SK-N-SH treated with all-trans-retinoic acid at 6 μM for 48 hours (cell line): Measurements from ENCODE around the gene CFAP70.

Experiments used
- ATAC-seq: fragments of 200-7000 bp; cut with Tn5 transposase; 3 replicates; pipeline ENCODE4 v1.9.1; 2020; ENCODE audit warnings: mild to moderate bottlenecking, moderate library complexity
- ARNTL ChIP-seq: fragments of 450-650 bp; formaldehyde crosslinking; IDR thresholded peaks from 2 replicates; pipeline ENCODE4 v1.5.0; 2020; ENCODE audit warnings: low read depth, mild to moderate bottlenecking, moderate library complexity, borderline replicate concordance
- BACH2 ChIP-seq: fragments of 250-450 bp; sonication (Bioruptor Pico); IDR thresholded peaks from 2 replicates; pipeline ENCODE4 v1.9.0; 2021; ENCODE audit warnings: mild to moderate bottlenecking, borderline replicate concordance
- CSDC2 ChIP-seq: fragments of 250-450 bp; sonication (Bioruptor Pico); IDR thresholded peaks from 2 replicates; pipeline ENCODE4 v1.5.0; 2020; ENCODE audit warnings: mild to moderate bottlenecking, moderate library complexity
- CSRNP3 ChIP-seq: fragments of 250-450 bp; sonication (Bioruptor Pico); IDR thresholded peaks from 2 replicates; pipeline ENCODE4 v1.5.1; 2021; ENCODE audit warnings: mild to moderate bottlenecking, moderate library complexity
- ESRRG ChIP-seq: fragments of 250-450 bp; sonication (Bioruptor Pico); IDR thresholded peaks from 2 replicates; pipeline ENCODE4 v1.6.1; 2021; ENCODE audit warnings: mild to moderate bottlenecking
- GLIS3 ChIP-seq: fragments of 250-450 bp; sonication (Bioruptor Pico); IDR thresholded peaks from 2 replicates; pipeline ENCODE4 v1.5.0; 2020; ENCODE audit warnings: mild to moderate bottlenecking, moderate library complexity
- ISL1 ChIP-seq: fragments of 250-450 bp; sonication (Bioruptor Pico); IDR thresholded peaks from 2 replicates; pipeline ENCODE4 v2.1.2; 2022; ENCODE audit warnings: mild to moderate bottlenecking, moderate library complexity
- OSR1 ChIP-seq: fragments of 250-450 bp; sonication (Bioruptor Pico); IDR thresholded peaks from 2 replicates; pipeline ENCODE4 v1.8.0; 2022; ENCODE audit warnings: moderate library complexity, mild to moderate bottlenecking, inconsistent platforms
- PPARA ChIP-seq: fragments of 250-450 bp; sonication (Bioruptor Pico); IDR thresholded peaks from 2 replicates; pipeline ENCODE4 v1.5.0; 2020; ENCODE audit warnings: mild to moderate bottlenecking, borderline replicate concordance
- RARB ChIP-seq: fragments of 250-450 bp; sonication (Bioruptor Pico); IDR thresholded peaks from 2 replicates; pipeline ENCODE4 v1.8.0; 2021; ENCODE audit warnings: mild to moderate bottlenecking, moderate library complexity
- TCF4 ChIP-seq: fragments of 250-450 bp; sonication (Bioruptor Pico); IDR thresholded peaks from 2 replicates; pipeline ENCODE4 v1.8.0; 2021; ENCODE audit warnings: mild to moderate bottlenecking, moderate library complexity, borderline replicate concordance
- TOX ChIP-seq: fragments of 250-450 bp; sonication (Bioruptor Pico); IDR thresholded peaks from 2 replicates; pipeline ENCODE4 v1.8.0; 2021; ENCODE audit warnings: mild to moderate bottlenecking, moderate library complexity, borderline replicate concordance
- ZFP3 ChIP-seq: fragments of 250-450 bp; sonication (Bioruptor Pico); IDR thresholded peaks from 2 replicates; pipeline ENCODE4 v1.5.0; 2020; ENCODE audit warnings: mild to moderate bottlenecking, moderate library complexity
- ZFP30 ChIP-seq: fragments of 450-650 bp; formaldehyde crosslinking; IDR thresholded peaks from 2 replicates; pipeline ENCODE4 v1.5.0; 2022; ENCODE audit warnings: mild to moderate bottlenecking, moderate library complexity
- ZNF70 ChIP-seq: fragments of 450-650 bp; formaldehyde crosslinking; IDR thresholded peaks from 2 replicates; pipeline ENCODE4 v1.5.0; 2020; ENCODE audit warnings: mild to moderate bottlenecking, moderate library complexity
- ZNF8 ChIP-seq: fragments of 450-650 bp; formaldehyde crosslinking; IDR thresholded peaks from 2 replicates; pipeline ENCODE4 v1.5.0; 2020; ENCODE audit warnings: mild to moderate bottlenecking, moderate library complexity
- TF ChIP-seq, protein P1 (sequence below): fragments of 250-450 bp; sonication (Bioruptor Pico); IDR thresholded peaks from 2 replicates; pipeline ENCODE4 v1.8.0; 2020; ENCODE audit warnings: mild to moderate bottlenecking, moderate library complexity, borderline replicate concordance
- TF ChIP-seq, protein P2 (sequence below): fragments of 250-450 bp; sonication (Bioruptor Pico); IDR thresholded peaks from 2 replicates; pipeline ENCODE4 v1.8.0; 2021; ENCODE audit warnings: low read depth, mild to moderate bottlenecking, moderate library complexity, borderline replicate concordance
- TF ChIP-seq, protein P3 (sequence below): fragments of 250-450 bp; sonication (Bioruptor Pico); IDR thresholded peaks from 2 replicates; pipeline ENCODE4 v1.5.1; 2020; ENCODE audit warnings: low read depth, mild to moderate bottlenecking, moderate library complexity
- TF ChIP-seq, protein P4 (sequence below): fragments of 250-450 bp; sonication (Bioruptor Pico); IDR thresholded peaks from 2 replicates; pipeline ENCODE4 v1.5.0; 2020; ENCODE audit warnings: mild to moderate bottlenecking, moderate library complexity

CFAP70 gene

GRCh38 chr10:73228247-73228646 is 130.4 kb downstream of the CFAP70 start:
- TF ChIP-seq TOX (CRISPR knock-in tag) (no peak), ESRRG (no peak), OSR1 (CRISPR knock-in tag) (no peak), ZFP3 (no peak), TCF4 (no peak), ISL1 (CRISPR knock-in tag) (no peak), GLIS3 (CRISPR knock-in tag) (no peak), PPARA (no peak), CSRNP3 (CRISPR knock-in tag) (no peak), CSDC2 (CRISPR knock-in tag) (no peak), RARB (CRISPR knock-in tag) (no peak), ZFP30 (CRISPR knock-in tag) (no peak)
- TF ChIP-seq, protein P1, sequence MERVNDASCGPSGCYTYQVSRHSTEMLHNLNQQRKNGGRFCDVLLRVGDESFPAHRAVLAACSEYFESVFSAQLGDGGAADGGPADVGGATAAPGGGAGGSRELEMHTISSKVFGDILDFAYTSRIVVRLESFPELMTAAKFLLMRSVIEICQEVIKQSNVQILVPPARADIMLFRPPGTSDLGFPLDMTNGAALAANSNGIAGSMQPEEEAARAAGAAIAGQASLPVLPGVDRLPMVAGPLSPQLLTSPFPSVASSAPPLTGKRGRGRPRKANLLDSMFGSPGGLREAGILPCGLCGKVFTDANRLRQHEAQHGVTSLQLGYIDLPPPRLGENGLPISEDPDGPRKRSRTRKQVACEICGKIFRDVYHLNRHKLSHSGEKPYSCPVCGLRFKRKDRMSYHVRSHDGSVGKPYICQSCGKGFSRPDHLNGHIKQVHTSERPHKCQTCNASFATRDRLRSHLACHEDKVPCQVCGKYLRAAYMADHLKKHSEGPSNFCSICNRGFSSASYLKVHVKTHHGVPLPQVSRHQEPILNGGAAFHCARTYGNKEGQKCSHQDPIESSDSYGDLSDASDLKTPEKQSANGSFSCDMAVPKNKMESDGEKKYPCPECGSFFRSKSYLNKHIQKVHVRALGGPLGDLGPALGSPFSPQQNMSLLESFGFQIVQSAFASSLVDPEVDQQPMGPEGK (CRISPR knock-in tag) = no peak
- TF ChIP-seq, protein P2, sequence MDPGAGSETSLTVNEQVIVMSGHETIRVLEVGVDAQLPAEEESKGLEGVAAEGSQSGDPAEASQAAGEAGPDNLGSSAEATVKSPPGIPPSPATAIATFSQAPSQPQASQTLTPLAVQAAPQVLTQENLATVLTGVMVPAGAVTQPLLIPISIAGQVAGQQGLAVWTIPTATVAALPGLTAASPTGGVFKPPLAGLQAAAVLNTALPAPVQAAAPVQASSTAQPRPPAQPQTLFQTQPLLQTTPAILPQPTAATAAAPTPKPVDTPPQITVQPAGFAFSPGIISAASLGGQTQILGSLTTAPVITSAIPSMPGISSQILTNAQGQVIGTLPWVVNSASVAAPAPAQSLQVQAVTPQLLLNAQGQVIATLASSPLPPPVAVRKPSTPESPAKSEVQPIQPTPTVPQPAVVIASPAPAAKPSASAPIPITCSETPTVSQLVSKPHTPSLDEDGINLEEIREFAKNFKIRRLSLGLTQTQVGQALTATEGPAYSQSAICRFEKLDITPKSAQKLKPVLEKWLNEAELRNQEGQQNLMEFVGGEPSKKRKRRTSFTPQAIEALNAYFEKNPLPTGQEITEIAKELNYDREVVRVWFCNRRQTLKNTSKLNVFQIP = no peak
- TF ChIP-seq, protein P3, sequence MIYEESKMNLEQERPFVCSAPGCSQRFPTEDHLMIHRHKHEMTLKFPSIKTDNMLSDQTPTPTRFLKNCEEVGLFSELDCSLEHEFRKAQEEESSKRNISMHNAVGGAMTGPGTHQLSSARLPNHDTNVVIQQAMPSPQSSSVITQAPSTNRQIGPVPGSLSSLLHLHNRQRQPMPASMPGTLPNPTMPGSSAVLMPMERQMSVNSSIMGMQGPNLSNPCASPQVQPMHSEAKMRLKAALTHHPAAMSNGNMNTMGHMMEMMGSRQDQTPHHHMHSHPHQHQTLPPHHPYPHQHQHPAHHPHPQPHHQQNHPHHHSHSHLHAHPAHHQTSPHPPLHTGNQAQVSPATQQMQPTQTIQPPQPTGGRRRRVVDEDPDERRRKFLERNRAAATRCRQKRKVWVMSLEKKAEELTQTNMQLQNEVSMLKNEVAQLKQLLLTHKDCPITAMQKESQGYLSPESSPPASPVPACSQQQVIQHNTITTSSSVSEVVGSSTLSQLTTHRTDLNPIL = no peak
- no peak for ATAC-seq

- TF ChIP-seq GLIS3 (CRISPR knock-in tag) (no peak), ESRRG (no peak), ZNF8 (CRISPR knock-in tag) (no peak), ZFP3 (no peak), CSRNP3 (CRISPR knock-in tag) (no peak), CSDC2 (CRISPR knock-in tag) (no peak), PPARA (no peak)
- TF ChIP-seq, protein P4, sequence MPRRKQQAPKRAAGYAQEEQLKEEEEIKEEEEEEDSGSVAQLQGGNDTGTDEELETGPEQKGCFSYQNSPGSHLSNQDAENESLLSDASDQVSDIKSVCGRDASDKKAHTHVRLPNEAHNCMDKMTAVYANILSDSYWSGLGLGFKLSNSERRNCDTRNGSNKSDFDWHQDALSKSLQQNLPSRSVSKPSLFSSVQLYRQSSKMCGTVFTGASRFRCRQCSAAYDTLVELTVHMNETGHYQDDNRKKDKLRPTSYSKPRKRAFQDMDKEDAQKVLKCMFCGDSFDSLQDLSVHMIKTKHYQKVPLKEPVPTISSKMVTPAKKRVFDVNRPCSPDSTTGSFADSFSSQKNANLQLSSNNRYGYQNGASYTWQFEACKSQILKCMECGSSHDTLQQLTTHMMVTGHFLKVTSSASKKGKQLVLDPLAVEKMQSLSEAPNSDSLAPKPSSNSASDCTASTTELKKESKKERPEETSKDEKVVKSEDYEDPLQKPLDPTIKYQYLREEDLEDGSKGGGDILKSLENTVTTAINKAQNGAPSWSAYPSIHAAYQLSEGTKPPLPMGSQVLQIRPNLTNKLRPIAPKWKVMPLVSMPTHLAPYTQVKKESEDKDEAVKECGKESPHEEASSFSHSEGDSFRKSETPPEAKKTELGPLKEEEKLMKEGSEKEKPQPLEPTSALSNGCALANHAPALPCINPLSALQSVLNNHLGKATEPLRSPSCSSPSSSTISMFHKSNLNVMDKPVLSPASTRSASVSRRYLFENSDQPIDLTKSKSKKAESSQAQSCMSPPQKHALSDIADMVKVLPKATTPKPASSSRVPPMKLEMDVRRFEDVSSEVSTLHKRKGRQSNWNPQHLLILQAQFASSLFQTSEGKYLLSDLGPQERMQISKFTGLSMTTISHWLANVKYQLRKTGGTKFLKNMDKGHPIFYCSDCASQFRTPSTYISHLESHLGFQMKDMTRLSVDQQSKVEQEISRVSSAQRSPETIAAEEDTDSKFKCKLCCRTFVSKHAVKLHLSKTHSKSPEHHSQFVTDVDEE (CRISPR knock-in tag) = no peak
- TF ChIP-seq, protein P1 (CRISPR knock-in tag) = no peak
- ATAC-seq = no peak
Measured at GRCh38 chr10:73226663-73227062, 132.0 kb downstream of the CFAP70 start.

DNA sequence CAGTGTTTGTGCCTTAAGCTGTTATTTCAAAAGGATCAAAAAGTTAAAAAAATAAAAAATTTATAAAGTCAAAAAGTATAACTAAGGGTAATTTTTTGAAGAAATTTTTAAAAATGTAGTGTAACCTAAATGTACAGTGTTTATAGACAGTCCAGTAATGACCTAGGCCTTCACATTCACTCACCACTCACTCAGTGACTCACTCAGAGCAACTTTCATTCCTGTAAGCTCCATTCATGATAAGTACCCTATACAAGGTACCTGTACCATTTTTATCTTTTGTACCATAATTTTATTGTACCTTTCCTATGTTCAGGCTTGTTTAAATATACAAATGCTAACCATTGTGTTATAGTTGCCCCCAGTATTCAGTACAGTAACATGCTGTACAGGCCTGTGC is 133.1 kb downstream of the CFAP70 start:
- ATAC-seq = no peak
- TF ChIP-seq CSRNP3 (CRISPR knock-in tag) = no peak
- TF ChIP-seq ARNTL (CRISPR knock-in tag) = no peak
- TF ChIP-seq ZNF70 (CRISPR knock-in tag) = no peak
- TF ChIP-seq, protein P2 = no peak
- no peak for TF ChIP-seq ESRRG
- TF ChIP-seq TOX (CRISPR knock-in tag) = no peak
- no peak for TF ChIP-seq ZNF8 (CRISPR knock-in tag)
- no peak for TF ChIP-seq ISL1 (CRISPR knock-in tag)
- TF ChIP-seq BACH2 (CRISPR knock-in tag) = no peak
- TF ChIP-seq, protein P3 = no peak
